Neural progenitor cell (in vitro differentiated cells): ENCODE results near the gene RPS28.

Source experiments
- CTCF ChIP-seq: fragments of 200-600 bp; sonication (generic); IDR thresholded peaks from 2 replicates; pipeline ENCODE4 v1.5.1; 2017; ENCODE audit warnings: antibody characterized with exemption, mild to moderate bottlenecking
- EZH2 ChIP-seq: fragments of 200-600 bp; sonication (generic); IDR thresholded peaks from 2 replicates; pipeline ENCODE4 v1.6.1; 2017; ENCODE audit warnings: antibody characterized with exemption, mild to moderate bottlenecking, moderate library complexity

GRCh38 chr19:8323781-8324185 lies 2.5 kb downstream of the RPS28 start:
- TF ChIP-seq EZH2, result no peak
- TF ChIP-seq CTCF, result no peak
